Measurements from ENCODE around the gene CDH22.

The CDH22 gene

DNA sequence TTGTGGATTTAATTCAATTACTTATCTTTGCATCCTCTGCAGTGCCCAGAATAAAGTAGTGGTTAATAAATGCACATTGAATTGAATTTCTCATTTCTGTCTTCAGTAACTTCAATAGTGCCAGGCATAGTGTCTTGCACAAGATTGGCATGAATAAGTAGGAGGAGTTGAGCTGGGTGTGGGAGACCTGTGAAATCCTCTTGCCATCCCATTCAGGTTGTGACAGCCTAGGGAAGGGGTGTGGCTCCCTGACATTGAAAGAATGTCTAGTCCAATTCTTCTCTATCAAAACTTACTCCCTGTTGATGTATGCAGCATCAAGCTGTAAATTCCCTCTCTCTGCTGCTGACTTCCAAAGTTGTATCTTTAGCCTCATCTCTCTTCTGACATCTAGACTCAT, 73.2 kb downstream of the CDH22 start:
- TF ChIP-seq, protein P1, sequence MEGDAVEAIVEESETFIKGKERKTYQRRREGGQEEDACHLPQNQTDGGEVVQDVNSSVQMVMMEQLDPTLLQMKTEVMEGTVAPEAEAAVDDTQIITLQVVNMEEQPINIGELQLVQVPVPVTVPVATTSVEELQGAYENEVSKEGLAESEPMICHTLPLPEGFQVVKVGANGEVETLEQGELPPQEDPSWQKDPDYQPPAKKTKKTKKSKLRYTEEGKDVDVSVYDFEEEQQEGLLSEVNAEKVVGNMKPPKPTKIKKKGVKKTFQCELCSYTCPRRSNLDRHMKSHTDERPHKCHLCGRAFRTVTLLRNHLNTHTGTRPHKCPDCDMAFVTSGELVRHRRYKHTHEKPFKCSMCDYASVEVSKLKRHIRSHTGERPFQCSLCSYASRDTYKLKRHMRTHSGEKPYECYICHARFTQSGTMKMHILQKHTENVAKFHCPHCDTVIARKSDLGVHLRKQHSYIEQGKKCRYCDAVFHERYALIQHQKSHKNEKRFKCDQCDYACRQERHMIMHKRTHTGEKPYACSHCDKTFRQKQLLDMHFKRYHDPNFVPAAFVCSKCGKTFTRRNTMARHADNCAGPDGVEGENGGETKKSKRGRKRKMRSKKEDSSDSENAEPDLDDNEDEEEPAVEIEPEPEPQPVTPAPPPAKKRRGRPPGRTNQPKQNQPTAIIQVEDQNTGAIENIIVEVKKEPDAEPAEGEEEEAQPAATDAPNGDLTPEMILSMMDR (IDR thresholded peaks at IDR 0.05; ENCODE audit: low read depth, low read length, missing control alignments): no peak
- DNase-seq (ENCODE audit: low read depth): no peak
- H3K4me3 ChIP-seq (ENCODE audit: low read depth, low read length): no peak overlapping the region

DNA sequence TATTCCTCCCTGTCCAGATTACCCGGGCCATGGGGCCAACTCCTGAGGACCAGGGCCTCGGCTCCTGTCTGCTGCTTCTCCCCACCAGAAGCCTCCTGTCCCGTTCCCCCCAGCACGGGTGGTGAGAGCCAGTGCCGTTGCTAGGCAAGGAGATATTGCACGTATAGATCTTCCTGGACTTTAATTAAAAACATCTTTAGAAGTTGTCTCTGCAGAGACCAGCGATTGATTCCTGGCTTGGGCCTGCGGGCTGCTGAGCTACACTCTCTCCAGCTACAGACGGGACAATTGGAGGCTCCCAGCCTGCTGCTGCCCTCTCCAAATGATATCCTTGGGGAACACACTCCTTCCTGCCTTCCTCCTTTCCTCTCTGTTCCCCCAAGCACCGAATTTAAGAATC, 74.6 kb downstream of the CDH22 start:
- H3K4me3 ChIP-seq (ENCODE audit: low read depth, low read length): no peak overlapping the region
- TF ChIP-seq, protein P1 (IDR thresholded peaks at IDR 0.05; ENCODE audit: low read depth, low read length, missing control alignments): no peak
- no peak for DNase-seq (ENCODE audit: low read depth)

DNA sequence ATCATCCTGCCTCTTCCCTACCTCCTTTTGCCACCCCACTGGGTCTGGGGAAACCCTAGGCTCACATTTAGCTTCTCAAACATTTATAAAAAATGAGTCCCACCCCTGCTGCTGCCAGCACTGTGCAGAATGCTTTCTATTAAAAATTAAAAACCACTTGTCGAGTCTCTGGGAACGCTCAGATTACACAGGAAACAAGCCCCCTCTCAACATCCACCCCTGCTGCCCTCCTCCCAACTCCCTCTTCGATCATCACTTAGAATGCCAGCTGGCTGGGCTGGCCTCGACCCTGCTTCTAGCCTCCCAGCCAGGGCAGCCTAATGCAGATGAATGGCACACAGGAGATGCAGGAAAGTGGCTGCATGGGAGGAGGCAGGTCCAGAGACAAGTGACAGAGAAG, 75.8 kb downstream of the CDH22 start:
- H3K4me3 ChIP-seq (ENCODE audit: low read depth, low read length): no peak overlapping the region
- no peak for DNase-seq (ENCODE audit: low read depth)
- TF ChIP-seq, protein P1 (IDR thresholded peaks at IDR 0.05; ENCODE audit: low read depth, low read length, missing control alignments): no peak

DNA sequence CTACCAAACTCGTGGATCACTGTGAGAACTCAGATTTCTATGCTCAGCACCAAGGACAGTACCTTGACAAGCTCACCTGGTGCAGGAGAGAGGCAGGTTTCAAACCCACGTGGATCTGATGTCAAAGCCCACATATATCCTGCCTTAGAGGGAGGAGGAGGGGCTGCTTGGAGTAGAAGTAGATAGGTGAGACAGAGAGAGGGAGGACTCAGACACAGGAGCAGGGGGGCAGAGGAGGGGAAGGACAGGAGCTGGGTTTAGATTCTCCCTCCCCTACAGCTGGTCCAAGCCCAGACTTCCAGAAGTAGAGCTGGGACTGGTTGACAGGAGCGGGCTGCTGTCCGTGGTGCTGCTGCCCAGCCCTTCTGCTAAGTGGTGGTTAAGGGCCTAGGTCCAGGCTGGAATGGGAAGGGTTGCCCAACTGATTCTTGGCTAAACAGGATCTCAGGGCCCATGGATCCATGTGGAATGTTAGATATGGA, 77.5 kb downstream of the CDH22 start:
- TF ChIP-seq, protein P1 (IDR thresholded peaks at IDR 0.05; ENCODE audit: low read depth, low read length, missing control alignments): no peak
- H3K4me3 ChIP-seq (ENCODE audit: low read depth, low read length): no peak overlapping the region
- no peak for DNase-seq (ENCODE audit: low read depth)

DNA sequence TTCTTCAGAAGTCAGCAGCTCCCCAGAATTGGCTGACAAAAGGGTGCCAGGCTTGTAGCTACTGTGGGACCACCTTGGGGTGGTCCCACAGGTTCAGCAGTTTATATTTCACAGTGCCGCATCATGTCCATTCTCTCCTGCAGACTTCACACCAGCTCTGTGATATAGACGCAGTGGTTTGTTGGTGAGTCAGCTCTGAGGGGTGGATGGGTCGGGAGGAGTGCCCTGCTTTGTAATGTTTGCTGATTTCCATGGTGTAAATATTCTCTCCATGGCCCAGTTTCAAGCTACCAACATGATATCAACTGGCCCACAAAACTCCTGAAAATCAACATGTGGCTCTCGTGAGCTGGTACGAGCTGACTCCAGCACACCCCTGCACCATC, 78.2 kb downstream of the CDH22 start:
- DNase-seq (ENCODE audit: low read depth): no peak
- TF ChIP-seq, protein P1 (IDR thresholded peaks at IDR 0.05; ENCODE audit: low read depth, low read length, missing control alignments): no peak
- no peak overlapping the region for H3K4me3 ChIP-seq (ENCODE audit: low read depth, low read length)

DNA sequence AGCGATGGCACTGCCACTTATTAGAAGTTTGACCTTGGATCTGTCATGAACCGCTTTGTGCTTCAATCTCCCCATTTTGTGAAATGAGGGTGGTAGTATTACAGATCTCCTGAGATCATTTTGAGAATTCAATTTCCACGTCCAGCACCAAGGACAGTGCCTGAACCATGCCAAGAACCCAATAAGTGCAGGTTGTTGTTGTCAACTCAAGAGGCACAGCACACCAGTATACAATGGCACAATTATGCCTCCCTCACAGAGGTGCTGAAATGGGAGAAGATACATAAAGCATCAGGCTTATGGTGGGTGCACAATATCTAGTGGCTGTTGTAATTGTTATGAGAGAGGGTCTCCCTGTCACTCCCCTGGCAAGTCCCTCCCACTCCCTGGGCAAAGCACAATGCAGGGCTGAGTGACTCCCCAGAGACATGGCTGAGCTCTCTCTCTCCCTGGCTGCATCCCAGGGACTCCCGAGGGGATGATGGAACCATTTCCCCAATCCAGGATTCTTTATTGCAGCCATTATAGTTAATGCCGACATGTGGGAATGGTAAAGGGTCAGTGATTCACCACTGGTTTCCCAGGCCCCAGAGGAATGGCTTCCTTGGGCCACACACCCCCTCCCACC, 78.7 kb downstream of the CDH22 start:
- TF ChIP-seq, protein P1 (IDR thresholded peaks at IDR 0.05; ENCODE audit: low read depth, low read length, missing control alignments): no peak
- DNase-seq (ENCODE audit: low read depth): no peak
- no peak overlapping the region for H3K4me3 ChIP-seq (ENCODE audit: low read depth, low read length)

DNA sequence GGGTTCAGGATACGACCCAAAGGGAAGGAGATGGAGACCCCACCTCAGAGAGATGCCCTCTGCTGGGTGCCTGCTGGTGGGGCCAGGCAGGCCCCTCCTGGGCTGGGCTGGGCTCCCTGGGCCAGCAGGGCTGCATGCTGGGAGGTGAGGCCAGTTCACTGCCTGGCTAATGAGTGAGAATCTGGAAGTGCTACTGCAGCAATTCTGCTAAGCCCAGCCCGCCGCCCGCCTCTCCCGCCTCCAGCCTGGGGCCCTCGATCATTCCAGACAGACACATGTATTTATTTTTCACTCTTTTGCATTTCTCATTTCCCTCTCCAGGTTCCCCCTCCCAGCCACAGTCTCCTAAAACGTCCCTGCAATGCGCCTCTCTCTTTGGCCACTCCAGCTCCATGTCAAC, 79.6 kb downstream of the CDH22 start:
- TF ChIP-seq, protein P1 (IDR thresholded peaks at IDR 0.05; ENCODE audit: low read depth, low read length, missing control alignments): no peak
- no peak for DNase-seq (ENCODE audit: low read depth)
- no peak overlapping the region for H3K4me3 ChIP-seq (ENCODE audit: low read depth, low read length)
